ENCODE results near the gene CEP55.

- no peak for TF ChIP-seq EZH2 (IDR thresholded peaks at IDR 0.05; ENCODE audit: insufficient read depth, low read length)
- TF ChIP-seq CTCF (IDR thresholded peaks at IDR 0.05; ENCODE audit: insufficient read depth, low read depth, low read length), result no peak
Measured at GRCh38 chr10:93481637-93482144, 14.7 kb upstream of the CEP55 start.

All from astrocyte (in vitro differentiated cells and primary cell).